Measurements from ENCODE around the gene WWOX.

DNA sequence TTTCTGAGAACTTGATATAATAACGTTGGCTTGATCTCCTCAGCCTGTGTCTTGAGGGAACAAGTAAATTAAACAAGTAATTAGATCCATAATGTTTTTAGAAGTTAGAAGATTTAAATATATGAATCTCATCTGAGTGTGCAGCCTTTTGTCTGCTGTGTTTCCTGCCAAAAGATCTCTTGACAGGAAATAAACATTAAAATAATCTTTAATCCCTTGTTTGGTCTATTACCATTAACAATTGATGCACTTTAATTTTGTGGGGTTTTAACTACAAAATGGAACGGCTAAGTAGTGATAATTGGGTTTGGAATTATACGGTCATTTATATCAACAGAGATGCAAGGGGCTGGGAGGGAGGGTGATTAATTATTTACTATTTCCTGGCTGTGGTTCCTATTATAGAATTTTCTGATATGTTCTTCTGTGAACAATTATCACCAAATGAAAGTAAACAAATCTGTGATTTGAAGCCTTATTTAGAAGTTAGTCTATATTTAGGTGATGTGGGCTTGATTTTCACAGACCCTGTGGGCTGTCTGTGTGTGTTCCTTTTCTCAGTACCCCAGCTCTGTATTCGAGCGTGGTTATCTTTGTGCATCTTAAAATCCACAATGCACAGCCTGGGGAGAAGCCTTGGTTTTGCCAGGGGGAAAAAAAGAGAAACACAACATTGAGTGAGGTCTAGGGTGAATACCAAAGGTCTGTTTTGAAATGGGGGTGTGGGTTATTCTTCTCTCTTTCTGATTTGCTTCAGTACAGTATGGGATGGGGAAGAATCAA, 556.1 kb downstream of the WWOX start:
- TF ChIP-seq, protein P1, sequence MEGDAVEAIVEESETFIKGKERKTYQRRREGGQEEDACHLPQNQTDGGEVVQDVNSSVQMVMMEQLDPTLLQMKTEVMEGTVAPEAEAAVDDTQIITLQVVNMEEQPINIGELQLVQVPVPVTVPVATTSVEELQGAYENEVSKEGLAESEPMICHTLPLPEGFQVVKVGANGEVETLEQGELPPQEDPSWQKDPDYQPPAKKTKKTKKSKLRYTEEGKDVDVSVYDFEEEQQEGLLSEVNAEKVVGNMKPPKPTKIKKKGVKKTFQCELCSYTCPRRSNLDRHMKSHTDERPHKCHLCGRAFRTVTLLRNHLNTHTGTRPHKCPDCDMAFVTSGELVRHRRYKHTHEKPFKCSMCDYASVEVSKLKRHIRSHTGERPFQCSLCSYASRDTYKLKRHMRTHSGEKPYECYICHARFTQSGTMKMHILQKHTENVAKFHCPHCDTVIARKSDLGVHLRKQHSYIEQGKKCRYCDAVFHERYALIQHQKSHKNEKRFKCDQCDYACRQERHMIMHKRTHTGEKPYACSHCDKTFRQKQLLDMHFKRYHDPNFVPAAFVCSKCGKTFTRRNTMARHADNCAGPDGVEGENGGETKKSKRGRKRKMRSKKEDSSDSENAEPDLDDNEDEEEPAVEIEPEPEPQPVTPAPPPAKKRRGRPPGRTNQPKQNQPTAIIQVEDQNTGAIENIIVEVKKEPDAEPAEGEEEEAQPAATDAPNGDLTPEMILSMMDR (IDR thresholded peaks at IDR 0.05; ENCODE audit: insufficient read depth, low read depth, low read length): no peak
- TF ChIP-seq EZH2 (IDR thresholded peaks at IDR 0.05; ENCODE audit: insufficient read depth, low read length): no peak
